ENCODE results near the gene MNX1.

The MNX1 gene

DNA sequence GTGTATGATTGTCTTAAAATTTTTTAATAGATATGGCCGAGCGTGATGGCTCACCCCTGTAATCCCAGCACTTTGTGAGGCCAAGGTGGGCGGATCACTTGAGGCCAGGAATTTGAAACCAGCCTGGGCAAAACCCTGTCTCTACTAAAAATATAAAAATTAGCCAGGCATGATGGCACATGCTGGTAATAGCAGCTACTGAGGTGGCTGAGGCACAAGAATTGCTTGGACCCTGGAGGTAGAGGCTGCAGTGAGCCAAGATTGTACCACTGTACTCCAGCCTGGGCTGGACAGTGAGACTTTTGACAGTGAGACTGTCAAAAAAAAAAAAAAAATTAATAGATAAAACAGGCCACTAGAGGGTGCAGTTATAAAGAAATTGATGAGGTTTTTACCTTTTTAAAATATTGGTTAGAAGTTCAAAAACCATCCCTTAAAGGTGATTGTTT lies 40.5 kb downstream of the MNX1 start:
- no peak for DNase-seq (ENCODE audit: low read depth in 2 of 2)

DNA sequence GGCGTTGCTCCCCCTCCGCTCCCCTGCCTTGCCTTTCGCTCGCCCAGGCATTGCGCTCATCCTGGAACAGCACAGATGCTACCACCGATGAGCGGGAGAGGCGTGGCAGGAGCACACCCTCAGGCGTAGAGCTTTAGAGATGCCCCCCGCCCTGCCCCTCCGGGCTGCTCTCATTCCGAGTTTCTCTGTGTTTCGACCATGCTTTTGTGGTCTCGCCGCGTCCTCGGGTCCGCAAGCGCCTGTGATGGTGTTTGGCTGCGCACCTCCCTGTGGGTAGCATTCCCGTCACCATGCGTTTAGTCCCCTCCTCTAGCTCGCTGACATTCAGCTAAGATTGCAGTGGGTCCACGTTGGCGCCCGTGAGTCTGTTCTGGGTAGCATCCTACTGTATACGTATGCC lies 42.3 kb downstream of the MNX1 start:
- no peak for DNase-seq (ENCODE audit: low read depth in 2 of 2)

DNA sequence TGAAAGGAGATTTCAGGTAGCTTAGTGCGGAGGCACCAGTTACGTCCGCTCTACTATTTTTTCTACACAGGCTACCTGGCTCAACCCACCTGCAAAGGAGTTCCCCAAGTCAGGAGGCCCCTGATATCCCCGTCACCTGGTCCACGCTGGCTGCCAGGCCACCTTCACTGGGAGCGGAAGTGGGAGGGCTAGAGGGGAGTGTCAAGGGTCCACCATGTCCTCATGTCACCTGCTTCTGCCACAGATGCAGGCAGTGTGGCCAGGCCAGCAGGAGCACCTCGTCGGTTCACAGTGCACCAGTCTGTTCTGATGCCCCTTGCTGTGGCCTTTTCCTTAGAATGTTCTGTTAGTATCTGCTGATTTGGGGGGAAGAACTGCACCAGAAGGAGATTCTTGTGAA lies 44.1 kb downstream of the MNX1 start:
- DNase-seq (ENCODE audit: low read depth in 2 of 2) = no peak

DNA sequence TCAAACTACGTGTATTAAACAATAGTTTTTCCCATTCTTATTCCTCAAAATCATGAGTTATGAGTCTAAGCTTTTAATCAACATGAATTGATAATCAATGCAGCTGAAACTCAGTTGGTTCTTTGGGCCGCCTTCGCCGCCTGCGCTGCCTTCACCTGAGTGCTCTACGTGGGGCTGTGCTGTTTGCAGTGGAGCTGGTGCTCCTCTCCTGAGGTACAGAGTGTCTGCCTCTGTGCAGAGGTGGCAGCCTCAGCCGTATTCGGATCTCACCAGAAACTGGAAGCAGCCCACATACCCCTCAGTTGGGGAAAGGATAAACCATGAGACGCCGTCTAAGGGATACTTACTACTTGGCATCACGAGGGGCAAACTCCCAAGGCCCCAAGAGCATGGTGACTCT lies 45.5 kb downstream of the MNX1 start:
- no peak for DNase-seq (ENCODE audit: low read depth in 2 of 2)

DNA sequence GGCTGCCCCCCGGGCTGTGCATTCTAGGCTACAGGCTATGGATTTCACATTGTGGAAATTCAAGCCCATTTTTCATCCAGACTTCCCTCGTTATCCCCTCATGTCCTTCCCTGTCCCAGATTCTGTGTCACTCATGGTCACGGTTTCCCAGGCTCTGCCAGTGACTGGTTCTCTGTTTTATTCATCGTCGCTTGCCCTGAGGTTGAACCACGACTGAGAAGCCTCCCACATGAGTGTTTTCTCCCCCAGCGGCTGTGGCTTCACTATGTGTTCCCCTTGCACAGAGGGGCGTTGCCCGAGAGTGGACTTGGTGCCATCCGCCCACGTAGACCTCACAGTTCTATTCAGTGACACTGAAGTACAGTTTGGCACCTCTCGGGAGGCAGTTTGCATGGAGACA lies 47.0 kb downstream of the MNX1 start:
- no peak for DNase-seq (ENCODE audit: low read depth in 2 of 2)

DNA sequence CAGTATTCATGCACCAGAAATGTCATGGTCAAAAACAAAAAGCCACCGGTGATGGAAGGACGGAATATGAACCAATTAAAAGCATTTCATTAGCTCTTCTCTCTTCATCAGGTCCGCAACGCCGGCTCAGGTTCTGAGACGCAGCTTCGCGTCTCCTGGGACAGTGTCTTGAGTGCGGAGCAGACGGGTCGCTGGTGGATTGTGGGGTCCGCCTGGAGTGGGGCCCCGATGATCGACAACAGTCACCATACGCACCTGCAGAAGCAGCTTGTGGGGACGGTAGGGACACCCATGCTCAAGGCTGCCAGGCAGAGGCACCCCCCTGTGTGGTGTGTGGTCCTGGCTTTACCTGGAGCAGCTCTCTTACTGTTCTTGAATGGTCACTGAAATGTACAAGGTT lies 47.6 kb downstream of the MNX1 start:
- DNase-seq (ENCODE audit: low read depth in 2 of 2) = no peak

DNA sequence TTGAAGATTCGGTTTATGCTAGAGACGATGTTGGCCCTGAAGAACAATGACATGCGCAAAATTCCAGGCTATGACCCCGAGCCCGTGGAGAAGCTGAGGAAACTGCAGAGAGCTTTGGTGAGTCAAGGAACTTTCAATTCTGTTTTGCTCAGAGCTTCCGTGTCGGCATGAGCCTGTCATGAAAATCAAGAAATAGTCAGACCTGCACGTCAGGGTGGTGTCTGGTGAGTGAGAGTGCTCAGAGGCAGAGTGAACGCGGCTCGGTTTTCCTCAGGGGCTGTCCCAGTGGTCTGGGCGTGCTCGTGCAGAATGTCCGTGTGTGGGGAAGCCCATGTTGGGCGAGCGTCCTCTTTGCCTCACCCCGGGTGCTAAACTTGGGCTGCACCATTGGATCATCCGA lies 48.3 kb downstream of the MNX1 start:
- DNase-seq (ENCODE audit: low read depth in 2 of 2) = no peak

DNA sequence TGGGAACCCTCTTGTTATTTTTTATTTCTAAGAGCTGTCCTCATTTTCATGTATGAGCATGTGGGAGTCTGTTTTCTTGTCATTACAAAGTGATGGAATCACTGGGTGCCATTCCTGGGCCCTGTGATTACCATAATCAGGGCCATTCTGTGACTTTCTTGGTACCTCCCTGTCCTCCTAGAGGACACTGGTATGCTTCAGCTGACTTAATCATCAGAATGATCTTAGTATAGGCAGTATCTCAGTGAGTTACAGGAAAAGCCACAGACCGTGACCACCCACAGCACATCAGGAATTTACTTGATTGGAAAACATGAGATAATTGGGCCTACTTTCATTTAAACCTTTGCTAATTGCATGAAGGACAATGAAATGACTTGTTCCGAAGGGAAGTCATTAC lies 53.7 kb downstream of the MNX1 start:
- no peak for DNase-seq (ENCODE audit: low read depth in 2 of 2)

DNA sequence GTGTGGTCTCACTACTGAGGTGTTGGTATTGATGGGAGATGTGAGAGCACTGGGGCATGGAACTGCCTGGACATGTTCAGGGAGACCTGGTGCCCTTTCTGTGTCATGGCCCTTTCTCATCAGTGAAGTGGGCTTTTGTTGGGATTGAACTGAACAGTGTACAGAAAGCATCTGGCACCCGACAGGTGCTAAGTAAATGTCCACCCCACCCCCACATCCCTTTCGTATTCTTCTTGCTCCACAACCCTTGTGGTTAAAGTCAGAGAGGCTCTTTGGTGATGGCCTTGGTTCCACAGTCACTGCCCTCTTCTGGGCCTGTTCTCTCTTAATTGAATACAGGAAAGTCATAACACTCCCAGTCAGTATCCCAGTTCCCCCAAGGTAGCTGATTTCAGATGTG lies 55.5 kb downstream of the MNX1 start:
- no peak for DNase-seq (ENCODE audit: low read depth in 2 of 2)
